ENCODE results near the gene RSPH1.

- TF ChIP-seq CTCF (IDR thresholded peaks at IDR 0.05) (no peak), POLR2A (IDR thresholded peaks at IDR 0.05) (no peak)
These were observed 72.3 kb downstream of the RSPH1 start for GRCh38 chr21:42423685-42424084.
